Hepatocyte (in vitro differentiated cells): ENCODE results near the gene PLSCR5.

Experiments used
- CTCF ChIP-seq: fragments of 200-600 bp; sonication (generic); IDR thresholded peaks from 2 replicates; pipeline ENCODE4 v1.5.1; 2016; ENCODE audit warnings: antibody characterized with exemption, mild to moderate bottlenecking; ENCODE audit not compliant: poor library complexity
- EZH2 ChIP-seq: fragments of 200-600 bp; sonication (generic); IDR thresholded peaks from 2 replicates; pipeline ENCODE4 v1.6.1; 2016; ENCODE audit warnings: antibody characterized with exemption, mild to moderate bottlenecking, borderline replicate concordance
- EZH2phosphoT487 ChIP-seq: fragments of 200-600 bp; sonication (generic); IDR thresholded peaks from one replicate; pipeline ENCODE4 v1.6.1; 2018; ENCODE audit warnings: antibody characterized with exemption, mild to moderate bottlenecking, low read depth, moderate library complexity; ENCODE audit not compliant: unreplicated experiment, severe bottlenecking

- TF ChIP-seq CTCF (no peak), EZH2 (no peak), EZH2phosphoT487 (no peak)
These were observed 55.0 kb downstream of the PLSCR5 start for GRCh38 chr3:146550070-146550615.
